Bronchial epithelial cell (primary cell): ENCODE data around the gene CXCL9. TPM values are rescaled to one million over a fixed set of nuclear protein-coding genes. Genes with fewer than 3 reads are reported as not detected.
"Not testable (repeated sequence)": the region's sequence is repeated elsewhere in the genome, so short reads cannot be mapped to it uniquely, and the experiment has no call there.

ENCODE experiments used
- DNase-seq: peaks from one replicate; pipeline ENCODE4 v3.0.0-alpha.2; 2010; ENCODE audit warnings: low read depth
- FAIRE-seq: peaks from 2 replicates; lab custom pipeline; 2011; peaks lifted over from hg19 to GRCh38; lab: Jason Lieb, UNC
- H3K27me3 ChIP-seq: 2 replicates; pipeline ENCODE4 v1.5.1; 2011; ENCODE audit warnings: low read length; ENCODE audit not compliant: control insufficient read depth, insufficient read depth
- H3K36me3 ChIP-seq: 2 replicates; pipeline ENCODE4 v1.5.1; 2011; ENCODE audit warnings: low read length; ENCODE audit not compliant: control insufficient read depth, insufficient read depth
- H3K4me3 ChIP-seq: 2 replicates; pipeline ENCODE4 v1.5.1; 2011; ENCODE audit warnings: mild to moderate bottlenecking, low read depth, low read length, control low read depth
- total RNA-seq: library from RNA; depleted of rRNA; stranded (reverse); fragments of >200 nt; gene quantifications from 2 replicates; pipeline ENCODE4 v1.2.1, GENCODE V29; 2014
- TF ChIP-seq, protein P1 (sequence below): IDR thresholded peaks from 2 replicates; pipeline ENCODE4 v1.5.1; 2011; ENCODE audit warnings: mild to moderate bottlenecking, moderate library complexity, low read length, control low read depth, inconsistent platforms; ENCODE audit not compliant: insufficient read depth, severe bottlenecking

Gene CXCL9
- total RNA-seq, 1 donor from 2014 or later = not detected

- Histone ChIP-seq H3K4me3 (no peak overlapping the region), H3K27me3 (no peaks in the 10 kb centered on the region), H3K36me3 (peaks cover 14% of the 10 kb centered on the region)
- FAIRE-seq (no peak), DNase-seq (no peak)
- TF ChIP-seq, protein P1, sequence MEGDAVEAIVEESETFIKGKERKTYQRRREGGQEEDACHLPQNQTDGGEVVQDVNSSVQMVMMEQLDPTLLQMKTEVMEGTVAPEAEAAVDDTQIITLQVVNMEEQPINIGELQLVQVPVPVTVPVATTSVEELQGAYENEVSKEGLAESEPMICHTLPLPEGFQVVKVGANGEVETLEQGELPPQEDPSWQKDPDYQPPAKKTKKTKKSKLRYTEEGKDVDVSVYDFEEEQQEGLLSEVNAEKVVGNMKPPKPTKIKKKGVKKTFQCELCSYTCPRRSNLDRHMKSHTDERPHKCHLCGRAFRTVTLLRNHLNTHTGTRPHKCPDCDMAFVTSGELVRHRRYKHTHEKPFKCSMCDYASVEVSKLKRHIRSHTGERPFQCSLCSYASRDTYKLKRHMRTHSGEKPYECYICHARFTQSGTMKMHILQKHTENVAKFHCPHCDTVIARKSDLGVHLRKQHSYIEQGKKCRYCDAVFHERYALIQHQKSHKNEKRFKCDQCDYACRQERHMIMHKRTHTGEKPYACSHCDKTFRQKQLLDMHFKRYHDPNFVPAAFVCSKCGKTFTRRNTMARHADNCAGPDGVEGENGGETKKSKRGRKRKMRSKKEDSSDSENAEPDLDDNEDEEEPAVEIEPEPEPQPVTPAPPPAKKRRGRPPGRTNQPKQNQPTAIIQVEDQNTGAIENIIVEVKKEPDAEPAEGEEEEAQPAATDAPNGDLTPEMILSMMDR = no peak
Measured at GRCh38 chr4:75976177-75976576, 31.1 kb downstream of the CXCL9 start.

GRCh38 chr4:75973766-75974165 is 33.5 kb downstream of the CXCL9 start:
- H3K36me3 ChIP-seq = peaks cover 17% of the 10 kb centered on the region
- DNase-seq (no peak), FAIRE-seq (no peak)
- H3K4me3 ChIP-seq = no peak overlapping the region
- TF ChIP-seq, protein P1 = no peak
- H3K27me3 ChIP-seq = no peaks in the 10 kb centered on the region

- Histone ChIP-seq H3K4me3 (no peak overlapping the region), H3K36me3 (peaks cover 18% of the 10 kb centered on the region), H3K27me3 (no peaks in the 10 kb centered on the region)
- no peak for FAIRE-seq
- DNase-seq = no peak
- TF ChIP-seq, protein P1 = no peak
Measured at GRCh38 chr4:75968084-75968483, 39.2 kb downstream of the CXCL9 start.

DNA sequence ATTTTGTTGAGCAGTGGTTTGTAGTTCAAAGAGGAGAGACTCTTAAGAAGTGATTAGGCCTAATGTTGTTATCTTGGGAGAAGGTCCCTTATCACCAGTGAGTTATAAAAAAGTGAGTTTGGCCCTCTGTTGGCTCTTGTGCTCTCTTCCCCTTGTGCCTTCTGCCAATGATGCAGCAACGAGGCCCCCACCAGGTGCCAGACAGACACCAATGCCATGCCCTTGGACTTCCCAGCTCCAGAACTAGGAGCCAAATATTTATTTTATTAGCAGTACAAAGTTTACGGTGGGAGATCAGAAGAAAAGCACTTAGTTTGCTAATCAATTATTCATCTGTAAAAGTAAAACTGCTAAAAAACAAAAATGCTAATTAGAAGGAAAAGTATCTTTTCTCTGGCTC is 43.8 kb downstream of the CXCL9 start:
- FAIRE-seq = no peak
- no peaks in the 10 kb centered on the region for H3K27me3 ChIP-seq
- H3K4me3 ChIP-seq = no peak overlapping the region
- TF ChIP-seq, protein P1 = no peak
- H3K36me3 ChIP-seq = peaks cover 19% of the 10 kb centered on the region
- DNase-seq = no peak

GRCh38 chr4:75962072-75962471 is 45.2 kb downstream of the CXCL9 start:
- peaks cover 19% of the 10 kb centered on the region for H3K36me3 ChIP-seq
- DNase-seq, H3K27me3 ChIP-seq, FAIRE-seq, H3K4me3 ChIP-seq: not testable (repeated sequence)

DNA sequence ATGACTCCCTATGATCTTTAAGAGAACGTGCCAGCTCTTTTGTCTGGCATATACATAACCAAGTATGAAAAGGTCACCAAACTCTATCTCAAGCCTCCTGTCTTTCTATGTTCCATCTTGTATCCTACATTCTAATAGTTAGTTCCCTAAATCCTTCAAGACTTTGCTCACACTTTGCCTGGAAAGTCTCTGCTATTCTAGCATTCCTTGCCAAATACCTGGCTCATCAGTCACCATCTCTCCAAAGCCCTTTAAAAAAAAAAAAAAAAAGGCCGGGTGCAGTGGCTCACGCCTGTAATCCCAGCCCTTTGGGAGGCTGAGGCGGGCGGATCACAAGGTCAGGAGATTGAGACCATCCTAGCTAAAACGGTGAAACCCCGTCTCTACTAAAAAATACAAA is 48.8 kb downstream of the CXCL9 start:
- not testable (repeated sequence) for DNase-seq, H3K4me3 ChIP-seq, FAIRE-seq, H3K27me3 ChIP-seq
- H3K36me3 ChIP-seq = peaks cover 17% of the 10 kb centered on the region

DNA sequence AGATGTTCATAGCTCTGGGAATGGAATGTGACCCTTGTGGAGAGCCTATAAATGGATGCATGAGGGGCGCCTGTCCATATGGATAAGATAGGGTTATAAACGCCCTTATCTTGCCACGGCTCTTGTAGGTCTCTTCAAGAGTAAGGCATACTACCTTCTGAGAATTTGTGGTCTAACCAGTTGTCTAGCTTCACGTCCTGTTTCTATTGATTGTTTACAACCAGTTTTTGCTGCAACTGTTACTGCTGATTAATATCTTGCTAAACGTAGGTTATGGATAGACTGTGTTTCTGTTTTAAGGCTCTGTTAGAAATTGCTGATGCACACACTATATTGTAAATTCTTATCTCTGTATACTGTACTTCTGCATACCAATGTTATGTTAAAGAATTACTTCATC is 52.5 kb downstream of the CXCL9 start:
- not testable (repeated sequence) for DNase-seq, H3K4me3 ChIP-seq, FAIRE-seq, H3K27me3 ChIP-seq
- H3K36me3 ChIP-seq = peaks cover 16% of the 10 kb centered on the region
